Measurements from ENCODE around the gene RNF207. TPM values are rescaled to one million over a fixed set of nuclear protein-coding genes. Genes with fewer than 3 reads are reported as not detected.
A peak's percentile ranks its signal among the peaks of the same experiment; 100 is the strongest.

Gene RNF207
- total and polyA plus RNA-seq, 10 of the 15 experiments (the other 5 are each of a cell fraction or from before 2014, with no cell fraction given) = 1.7 to 36.4 (median 13.1) TPM

DNA sequence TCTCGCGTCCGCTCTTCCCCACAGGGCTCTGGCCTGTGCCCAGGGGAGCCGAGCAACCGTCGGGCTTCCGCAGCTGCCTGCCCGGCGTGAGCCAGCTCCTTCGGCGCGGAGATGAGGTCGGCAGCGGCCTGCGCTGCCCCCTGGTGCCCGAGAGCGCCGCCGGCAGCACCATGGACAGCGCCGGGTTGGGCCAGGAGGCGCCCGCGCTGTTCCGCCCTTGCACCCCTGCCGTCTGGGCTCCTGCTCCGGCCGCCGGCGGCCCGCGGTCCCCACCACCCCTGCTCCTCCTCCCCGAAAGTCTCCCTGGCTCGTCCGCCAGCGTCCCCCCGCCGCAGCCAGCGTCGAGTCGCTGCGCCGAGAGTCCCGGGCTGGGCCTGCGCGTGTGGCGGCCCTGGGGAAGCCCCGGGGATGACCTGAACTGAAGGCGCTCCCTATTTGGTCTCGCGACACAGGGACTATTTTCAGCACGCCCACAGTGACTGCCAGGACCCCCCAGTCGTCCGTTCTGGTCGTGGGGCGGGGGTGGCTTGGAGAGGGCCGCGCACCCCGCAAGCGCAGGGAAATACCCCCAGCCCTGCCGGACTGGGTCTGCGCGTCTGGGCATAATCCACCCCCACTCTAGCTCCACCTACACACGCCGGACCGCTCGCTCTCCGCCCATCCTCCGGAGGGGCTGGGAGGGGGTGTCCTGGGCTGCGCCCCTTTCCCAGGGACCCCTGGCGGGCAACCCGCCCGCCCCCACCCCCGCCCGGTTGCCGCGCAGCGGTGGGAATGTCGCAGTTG, 39.4 kb downstream of the RNF207 start:
- Histone ChIP-seq H3K4me2 (ENCODE audit: control insufficient read depth, insufficient read depth) (peak overlapping the region; percentile 77), H3K9me3 (replicated peaks; ENCODE audit: control insufficient read depth, insufficient read depth, low read length) (no peaks in the 10 kb centered on the region), H4K20me1 (ENCODE audit: control insufficient read depth, insufficient read depth) (no peaks in the 10 kb centered on the region), H3K79me2 (ENCODE audit: control insufficient read depth, insufficient read depth, low read length) (no peaks in the 10 kb centered on the region), H3K4me3 (peak overlapping the region; percentile 41; the same call in 1 of the 2 replicates), H3K4me1 (ENCODE audit: control insufficient read depth, insufficient read depth, low read length) (peaks cover 5% of the 10 kb centered on the region), H3K9ac (ENCODE audit: control insufficient read depth, insufficient read depth, low read length) (no peak overlapping the region), H3K36me3 (ENCODE audit: control insufficient read depth in 2 of 2, insufficient read depth in 2 of 2, low read length in 1 of 2) (no peaks in the 10 kb centered on the region), H2AFZ (ENCODE audit: control insufficient read depth, low read depth, low read length) (no peak overlapping the region), H3K27ac (ENCODE audit: control insufficient read depth, insufficient read depth) (no peak overlapping the region), H3K27me3 (replicated peaks in 1 of 2; ENCODE audit: control insufficient read depth in 2 of 2, insufficient read depth in 2 of 2, low read length in 1 of 2) (peaks cover 17 to 26% of the 10 kb centered on the region in 2 experiments)
- RAD21 ChIA-PET (ENCODE audit: unreplicated experiment) = interaction anchor here (0.5 to 4.0 kb wide), 12 partner anchors 9 to 252 kb away, joined by 3 to 32 read pairs (median 4); partner anchors contain the start of genes ACOT7, ICMT and RNF207
- WGBS (ENCODE audit: insufficient coverage, insufficient replicate concordance, low lambda C conversion rate, missing lambda C conversion rate) = 1% methylated on average over 27 of the region's 79 CpGs
- SMC1A ChIA-PET (ENCODE audit: uncharacterized antibody, unreplicated experiment) = interaction anchor here (0.6 to 1.6 kb wide), 3 partner anchors 97 to 193 kb away, joined by 4 to 7 read pairs (median 4); no protein-coding TSS in a partner anchor
- CTCF ChIA-PET = interaction anchor here (0.6 to 5.2 kb wide), 13 partner anchors 14 to 193 kb away, joined by 3 to 47 read pairs (median 4); partner anchors contain the start of genes ACOT7 and RNF207
- ATAC-seq = peak; percentile 87
- no peak for DNase-seq (ENCODE audit: low read depth, low spot score)
- intact Hi-C loops (cut with micrococcal nuclease; ENCODE audit: unreplicated experiment) (no loop called here), in situ Hi-C loops (cut with MboI) (loop anchor here (5.0 kb wide), 1 partner anchor 102 kb away; no protein-coding TSS in a partner anchor)
- peak; percentile 23 for FAIRE-seq
- no TSS peak for BruUV-seq (replicated peaks)
- POLR2A ChIA-PET = interaction anchor here (0.6 kb wide), 1 partner anchor 14 kb away, joined by 3 read pairs; no protein-coding TSS in a partner anchor
- TF ChIP-seq ZNF622 (IDR thresholded peaks at IDR 0.05) = no peak
- TF ChIP-seq CREB1 (IDR thresholded peaks at IDR 0.05; ENCODE audit: low read depth) = 0 out of 2 replicates have a peak, but pooled peaks have one; percentile 15
- TF ChIP-seq GABPA (IDR thresholded peaks at IDR 0.05; ENCODE audit: low read depth) = no peak
- no peak for TF ChIP-seq HDGF (IDR thresholded peaks at IDR 0.05)
- peak; percentile 58; the same call in 1 of the 2 replicates for TF ChIP-seq PAX5 (IDR thresholded peaks at IDR 0.05; ENCODE audit: borderline replicate concordance, low read depth, low read length)
- 0 out of 2 replicates have a peak, but pooled peaks have one; percentile 45 for TF ChIP-seq CBX5 (IDR thresholded peaks at IDR 0.05; ENCODE audit: low read depth)
- TF ChIP-seq TCF3 (IDR thresholded peaks at IDR 0.05; ENCODE audit: borderline replicate concordance, insufficient read depth, low read depth, low read length) = 0 out of 2 replicates have a peak, but pooled peaks have one; percentile 13
- TF ChIP-seq, protein P1, sequence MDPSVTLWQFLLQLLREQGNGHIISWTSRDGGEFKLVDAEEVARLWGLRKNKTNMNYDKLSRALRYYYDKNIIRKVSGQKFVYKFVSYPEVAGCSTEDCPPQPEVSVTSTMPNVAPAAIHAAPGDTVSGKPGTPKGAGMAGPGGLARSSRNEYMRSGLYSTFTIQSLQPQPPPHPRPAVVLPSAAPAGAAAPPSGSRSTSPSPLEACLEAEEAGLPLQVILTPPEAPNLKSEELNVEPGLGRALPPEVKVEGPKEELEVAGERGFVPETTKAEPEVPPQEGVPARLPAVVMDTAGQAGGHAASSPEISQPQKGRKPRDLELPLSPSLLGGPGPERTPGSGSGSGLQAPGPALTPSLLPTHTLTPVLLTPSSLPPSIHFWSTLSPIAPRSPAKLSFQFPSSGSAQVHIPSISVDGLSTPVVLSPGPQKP (IDR thresholded peaks at IDR 0.05; ENCODE audit: low read depth, low read length) = 0 out of 2 replicates have a peak, but pooled peaks have one; percentile 20
- TF ChIP-seq SMARCA5 (IDR thresholded peaks at IDR 0.05) = peak; percentile 87
- no peak for TF ChIP-seq BMI1 (IDR thresholded peaks at IDR 0.05; ENCODE audit: borderline replicate concordance)
- TF ChIP-seq EGR1 (IDR thresholded peaks at IDR 0.05; ENCODE audit: borderline replicate concordance in 1 of 2, low read depth in 2 of 2, low read length in 2 of 2) = 0 out of 3 replicates have a peak, but pooled peaks of 1 of the 2 experiments have one; percentile 11
- no peak for TF ChIP-seq HDAC2 (IDR thresholded peaks at IDR 0.05)
- TF ChIP-seq RAD21 (IDR thresholded peaks at IDR 0.05; ENCODE audit: insufficient read depth, low read depth, low read length) = peak; percentile 57
- TF ChIP-seq NFYB (IDR thresholded peaks at IDR 0.05; ENCODE audit: insufficient read depth, low read depth, low read length) = no peak
- TF ChIP-seq SMC3 (IDR thresholded peaks at IDR 0.05; ENCODE audit: borderline replicate concordance, low read length) = peak; percentile 73
- TF ChIP-seq POU2F2 (IDR thresholded peaks at IDR 0.05; ENCODE audit: borderline replicate concordance, low read depth, low read length) = peak; percentile 35; the same call in 1 of the 3 replicates
- TF ChIP-seq POLR2A (IDR thresholded peaks at IDR 0.05; ENCODE audit: low read depth, low read length) = no peak
- 0 out of 2 replicates have a peak, but pooled peaks have one; percentile 47 for TF ChIP-seq GATAD2B (conservative IDR thresholded peaks at IDR 0.05; ENCODE audit: low read depth)
- peak; percentile 78; the same call in 1 of the 2 replicates for TF ChIP-seq RB1 (IDR thresholded peaks at IDR 0.05; ENCODE audit: borderline replicate concordance)
- TF ChIP-seq BHLHE40 (IDR thresholded peaks at IDR 0.05; ENCODE audit: borderline replicate concordance in 1 of 2, low read depth in 2 of 2, low read length in 1 of 2) = peak in 1 of 2 experiments; percentile 45; a peak in 1 of 4 replicates
- TF ChIP-seq SP1 (IDR thresholded peaks at IDR 0.05; ENCODE audit: low read depth, low read length) = peak; percentile 21

All from GM12878 (cell line).